GM21528 (cell line): ENCODE results near the gene CRB3.

Source experiments
- ATAC-seq: cut with Tn5 transposase; IDR thresholded peaks from one replicate; pipeline ENCODE4 v1.9.1; 2021; ENCODE audit warnings: mild to moderate bottlenecking, moderate library complexity; ENCODE audit not compliant: unreplicated experiment, low FRiP score

The CRB3 gene

DNA sequence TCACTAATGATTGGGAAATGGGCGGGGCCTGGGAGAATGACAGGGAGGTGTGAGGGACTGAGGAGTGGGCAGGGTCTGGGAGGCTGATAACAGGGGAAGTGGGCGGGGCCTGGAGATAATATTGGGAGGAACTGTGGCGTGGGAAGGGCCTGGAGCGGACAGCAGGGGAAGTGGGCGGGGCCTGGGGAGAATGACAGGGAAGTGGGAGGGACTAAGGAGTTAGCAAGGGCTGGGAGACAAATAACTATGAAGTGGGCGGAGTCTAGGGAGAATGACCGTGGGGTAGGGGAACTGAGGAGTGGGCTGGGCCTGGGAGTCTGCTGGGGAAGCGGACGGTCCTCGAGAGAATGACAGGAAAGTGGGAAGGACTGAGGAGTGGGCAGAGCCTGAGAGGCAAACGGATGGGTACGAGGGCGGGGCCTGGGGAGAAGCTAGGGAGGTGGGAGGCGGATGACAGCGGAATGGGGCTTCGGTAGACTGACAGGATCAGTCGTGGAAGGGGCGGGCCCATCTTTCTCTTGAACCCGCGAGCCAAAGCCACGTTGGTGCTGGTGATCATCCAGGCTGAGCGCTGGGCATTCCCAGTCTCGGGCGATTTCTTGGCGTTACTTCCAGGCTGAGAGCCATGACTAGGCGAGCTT, 52.1 kb downstream of the CRB3 start:
- ATAC-seq: peak; percentile 33
